RWPE2 (cell line): ENCODE measurements around the gene RAB11A.

Experiments used
- ATAC-seq: fragments of 200-7000 bp; cut with Tn5 transposase; 3 replicates; pipeline ENCODE4 v1.9.1; 2021; ENCODE audit warnings: low read depth
- DNase-seq: peaks from one replicate; pipeline ENCODE4 v3.0.0-alpha.2; 2020; ENCODE audit warnings: low spot score
- H3K27ac ChIP-seq: fragments of 450-650 bp; 2 replicates; pipeline ENCODE4 v1.5.1; 2017; ENCODE audit warnings: mild to moderate bottlenecking; ENCODE audit not compliant: poor library complexity, severe bottlenecking
- H3K27me3 ChIP-seq: fragments of 250-450 bp; sonication (Bioruptor Pico); 2 replicates; pipeline ENCODE4 v1.5.1; 2021; ENCODE audit warnings: mild to moderate bottlenecking, moderate library complexity; ENCODE audit not compliant: insufficient read depth, poor library complexity, severe bottlenecking
- H3K36me3 ChIP-seq: fragments of 250-450 bp; sonication (Bioruptor Pico); 2 replicates; pipeline ENCODE4 v1.5.1; 2020; ENCODE audit warnings: low read depth, mild to moderate bottlenecking, moderate library complexity
- H3K4me1 ChIP-seq: fragments of 250-450 bp; sonication (Bioruptor Pico); 2 replicates; pipeline ENCODE4 v1.5.1; 2021; ENCODE audit warnings: mild to moderate bottlenecking, moderate library complexity; ENCODE audit not compliant: insufficient read depth, poor library complexity, severe bottlenecking
- H3K4me3 ChIP-seq: fragments of 250-450 bp; sonication (Bioruptor Pico); 2 replicates; pipeline ENCODE4 v1.5.1; 2021; ENCODE audit warnings: mild to moderate bottlenecking, moderate library complexity; ENCODE audit not compliant: severe bottlenecking
- H3K9me3 ChIP-seq: fragments of 250-450 bp; sonication (Bioruptor Pico); 2 replicates; pipeline ENCODE4 v1.5.1; 2021; ENCODE audit warnings: mild to moderate bottlenecking, moderate library complexity; ENCODE audit not compliant: severe bottlenecking
- TF ChIP-seq, protein P1 (sequence below): fragments of 450-650 bp; IDR thresholded peaks from one replicate; pipeline ENCODE4 v1.5.1; 2017; ENCODE audit warnings: mild to moderate bottlenecking, moderate library complexity; ENCODE audit not compliant: poor library complexity, severe bottlenecking

RAB11A gene

DNA sequence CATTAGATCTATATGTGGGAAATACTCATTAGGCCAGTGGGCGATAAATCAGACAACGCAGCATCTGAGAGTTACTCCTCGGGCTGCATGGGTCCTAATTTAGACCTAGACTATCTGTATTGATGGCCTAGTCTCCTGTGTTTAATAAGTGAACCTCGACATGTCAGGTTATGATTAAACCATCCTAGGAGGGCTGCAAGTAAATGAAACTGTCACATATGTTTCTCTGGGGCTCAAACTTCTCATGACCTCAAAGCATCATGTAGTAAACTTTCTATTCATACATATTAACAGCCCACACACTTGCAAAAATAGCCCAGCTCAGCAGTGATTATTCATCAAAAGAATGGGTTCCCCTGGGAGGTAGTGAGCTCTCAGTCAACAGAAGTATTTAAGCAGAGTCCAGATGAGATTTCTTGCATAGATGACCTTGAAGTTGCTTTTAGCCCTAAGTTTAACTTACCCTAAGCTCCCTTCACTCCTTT lies 51.6 kb downstream of the RAB11A start:
- Histone ChIP-seq H3K27me3 (no peaks in the 10 kb centered on the region), H3K9me3 (no peaks in the 10 kb centered on the region), H3K27ac (no peak overlapping the region), H3K4me3 (no peak overlapping the region), H3K36me3 (no peaks in the 10 kb centered on the region), H3K4me1 (no peaks in the 10 kb centered on the region)
- no peak for ATAC-seq
- TF ChIP-seq, protein P1, sequence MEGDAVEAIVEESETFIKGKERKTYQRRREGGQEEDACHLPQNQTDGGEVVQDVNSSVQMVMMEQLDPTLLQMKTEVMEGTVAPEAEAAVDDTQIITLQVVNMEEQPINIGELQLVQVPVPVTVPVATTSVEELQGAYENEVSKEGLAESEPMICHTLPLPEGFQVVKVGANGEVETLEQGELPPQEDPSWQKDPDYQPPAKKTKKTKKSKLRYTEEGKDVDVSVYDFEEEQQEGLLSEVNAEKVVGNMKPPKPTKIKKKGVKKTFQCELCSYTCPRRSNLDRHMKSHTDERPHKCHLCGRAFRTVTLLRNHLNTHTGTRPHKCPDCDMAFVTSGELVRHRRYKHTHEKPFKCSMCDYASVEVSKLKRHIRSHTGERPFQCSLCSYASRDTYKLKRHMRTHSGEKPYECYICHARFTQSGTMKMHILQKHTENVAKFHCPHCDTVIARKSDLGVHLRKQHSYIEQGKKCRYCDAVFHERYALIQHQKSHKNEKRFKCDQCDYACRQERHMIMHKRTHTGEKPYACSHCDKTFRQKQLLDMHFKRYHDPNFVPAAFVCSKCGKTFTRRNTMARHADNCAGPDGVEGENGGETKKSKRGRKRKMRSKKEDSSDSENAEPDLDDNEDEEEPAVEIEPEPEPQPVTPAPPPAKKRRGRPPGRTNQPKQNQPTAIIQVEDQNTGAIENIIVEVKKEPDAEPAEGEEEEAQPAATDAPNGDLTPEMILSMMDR: no peak
- no peak for DNase-seq

DNA sequence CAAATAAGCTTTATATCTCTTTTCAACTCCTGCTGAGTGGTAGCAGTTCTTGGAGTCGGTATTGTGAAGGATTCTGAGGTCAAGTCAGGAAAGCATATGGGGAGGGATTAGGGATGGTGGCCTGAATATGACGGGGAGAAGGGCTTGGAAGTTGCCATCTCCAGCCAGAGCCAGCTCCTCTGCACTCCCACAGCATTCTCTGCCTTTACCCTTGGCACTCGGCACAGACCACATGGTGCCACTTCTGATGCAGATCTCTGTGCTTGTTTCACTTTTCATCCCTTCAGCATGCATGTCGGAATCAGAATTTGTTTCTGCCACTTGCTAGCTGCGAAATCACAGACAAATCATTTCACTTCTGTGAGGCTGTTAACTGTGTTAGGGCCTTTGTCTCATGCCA lies 52.5 kb downstream of the RAB11A start:
- TF ChIP-seq, protein P1: no peak
- no peaks in the 10 kb centered on the region for H3K4me1 ChIP-seq
- H3K27me3 ChIP-seq: no peaks in the 10 kb centered on the region
- no peaks in the 10 kb centered on the region for H3K36me3 ChIP-seq
- H3K4me3 ChIP-seq: no peak overlapping the region
- no peak overlapping the region for H3K27ac ChIP-seq
- DNase-seq (no peak), ATAC-seq (no peak)
- H3K9me3 ChIP-seq: no peaks in the 10 kb centered on the region

DNA sequence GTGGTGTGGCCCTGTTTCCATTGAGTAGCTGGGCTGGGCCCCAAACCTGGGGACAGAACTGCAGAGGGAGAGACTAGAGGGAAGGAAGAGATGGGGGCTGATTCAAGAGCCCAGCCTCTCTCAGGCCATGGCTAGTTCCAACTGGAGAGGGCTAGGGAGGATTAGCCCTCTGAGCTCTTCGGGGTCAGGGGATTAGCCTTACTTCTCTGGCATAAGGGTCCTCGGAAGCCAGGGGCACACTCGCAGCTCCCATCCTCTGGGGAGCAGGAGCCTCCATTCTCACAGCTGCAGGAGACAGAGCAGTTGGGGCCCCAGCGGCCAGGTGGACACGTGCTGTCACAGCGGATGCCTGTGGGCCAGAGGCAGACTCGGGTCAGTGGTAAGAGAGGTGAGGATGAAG lies 53.3 kb downstream of the RAB11A start:
- Histone ChIP-seq H3K9me3 (no peaks in the 10 kb centered on the region), H3K4me3 (no peak overlapping the region), H3K4me1 (no peaks in the 10 kb centered on the region), H3K27me3 (no peaks in the 10 kb centered on the region), H3K36me3 (no peaks in the 10 kb centered on the region), H3K27ac (no peak overlapping the region)
- DNase-seq (no peak), ATAC-seq (no peak)
- TF ChIP-seq, protein P1: no peak

DNA sequence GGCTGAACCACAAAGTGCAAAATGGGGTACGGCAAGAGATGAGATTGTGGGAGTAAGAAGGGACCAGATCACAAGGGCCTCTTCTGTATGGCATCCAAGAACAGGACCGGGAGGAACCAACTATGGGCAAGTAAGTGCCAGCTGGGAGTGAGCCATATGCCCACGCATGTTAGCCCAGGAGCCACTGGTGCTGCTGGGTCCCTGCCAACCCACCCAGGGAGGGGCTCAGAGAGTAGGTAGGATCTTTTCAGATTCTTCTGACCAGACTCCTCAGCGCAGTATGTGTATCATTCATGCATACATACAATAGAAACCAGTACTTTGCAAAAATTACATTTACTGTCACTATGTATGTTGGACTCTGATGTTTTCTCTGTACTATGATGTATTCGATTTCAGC lies 54.0 kb downstream of the RAB11A start:
- ATAC-seq: no peak
- TF ChIP-seq, protein P1: no peak
- Histone ChIP-seq H3K27me3 (no peaks in the 10 kb centered on the region), H3K4me3 (no peak overlapping the region), H3K36me3 (no peaks in the 10 kb centered on the region), H3K27ac (no peak overlapping the region), H3K4me1 (no peaks in the 10 kb centered on the region), H3K9me3 (no peaks in the 10 kb centered on the region)
- DNase-seq: no peak

DNA sequence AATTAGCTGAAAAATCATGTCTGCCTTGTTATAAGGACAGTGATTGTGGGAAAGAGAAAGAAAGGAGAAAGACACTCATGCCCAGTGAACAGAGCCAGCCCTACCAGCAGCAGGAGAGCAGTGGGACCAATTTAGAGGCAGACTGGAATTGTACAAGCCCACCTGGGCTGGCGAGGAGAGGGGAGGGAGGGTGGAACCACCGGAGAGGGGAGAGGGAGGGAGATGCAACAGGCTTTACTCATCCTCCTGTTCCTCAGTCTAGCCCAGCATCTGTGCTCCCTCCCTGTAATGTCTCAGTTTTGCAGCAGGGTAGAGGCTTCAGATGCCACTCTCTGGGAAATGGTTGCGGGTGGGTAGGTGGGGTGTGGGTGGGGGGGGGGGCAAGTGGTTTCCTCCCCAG lies 54.7 kb downstream of the RAB11A start:
- H3K9me3 ChIP-seq: no peaks in the 10 kb centered on the region
- ATAC-seq: no peak
- DNase-seq: no peak
- no peaks in the 10 kb centered on the region for H3K27me3 ChIP-seq
- H3K27ac ChIP-seq: no peak overlapping the region
- TF ChIP-seq, protein P1: no peak
- H3K4me1 ChIP-seq: no peaks in the 10 kb centered on the region
- H3K36me3 ChIP-seq: no peaks in the 10 kb centered on the region
- H3K4me3 ChIP-seq: no peak overlapping the region
